ENCODE data around the gene SPATA21.

- TF ChIP-seq POLR2A (IDR thresholded peaks at IDR 0.05; ENCODE audit: low read depth, low read length) (no peak; the same call in 1 of the 2 replicates), POLR2AphosphoS5 (IDR thresholded peaks at IDR 0.05; ENCODE audit: low read depth, low read length) (no peak), TAF1 (IDR thresholded peaks at IDR 0.05; ENCODE audit: borderline replicate concordance, low read depth, low read length) (no peak)
Observed at GRCh38 chr1:16367968-16368890, 69.0 kb downstream of the SPATA21 start.
